KMS-11 (cell line): ENCODE results near the gene LAMA2.

Experiments used
- H2AFZ ChIP-seq: fragments of 200-600 bp; sonication (generic); 2 replicates; pipeline ENCODE4 v1.6.1; 2016; ENCODE audit warnings: antibody characterized with exemption, mixed run types, low read depth
- H3K27ac ChIP-seq: fragments of 200-600 bp; sonication (generic); 2 replicates; pipeline ENCODE4 v1.6.1; 2016; ENCODE audit warnings: mild to moderate bottlenecking, mixed run types
- H3K27me3 ChIP-seq: fragments of 200-600 bp; sonication (generic); 2 replicates; pipeline ENCODE4 v1.6.1; 2017; ENCODE audit warnings: mild to moderate bottlenecking, low read depth, mixed run types, moderate library complexity; ENCODE audit not compliant: insufficient read depth
- H3K36me3 ChIP-seq: fragments of 200-600 bp; sonication (generic); 2 replicates; pipeline ENCODE4 v1.6.1; 2017; ENCODE audit warnings: mild to moderate bottlenecking, mixed run types; ENCODE audit not compliant: insufficient read depth
- H3K4me1 ChIP-seq: fragments of 200-600 bp; sonication (generic); 2 replicates; pipeline ENCODE4 v1.6.1; 2016; ENCODE audit warnings: mild to moderate bottlenecking, low read depth, mixed run types; ENCODE audit not compliant: poor library complexity, severe bottlenecking
- H3K4me2 ChIP-seq: fragments of 200-600 bp; sonication (generic); 2 replicates; pipeline ENCODE4 v1.7.0; 2016; ENCODE audit warnings: mild to moderate bottlenecking, mixed run types
- H3K4me3 ChIP-seq: fragments of 200-600 bp; sonication (generic); IDR thresholded peaks from 2 replicates; pipeline ENCODE4 v1.6.1; 2017; ENCODE audit warnings: low read depth, low read length, mixed read lengths; ENCODE audit not compliant: insufficient read depth
- H3K79me2 ChIP-seq: fragments of 200-600 bp; sonication (generic); 2 replicates; pipeline ENCODE4 v1.6.1; 2016; ENCODE audit warnings: low read depth, mixed run types; ENCODE audit not compliant: insufficient read depth
- H3K9ac ChIP-seq: fragments of 200-600 bp; sonication (generic); 2 replicates; pipeline ENCODE4 v1.6.1; 2016; ENCODE audit warnings: mild to moderate bottlenecking, mixed run types
- H4K20me1 ChIP-seq: fragments of 200-600 bp; sonication (generic); 2 replicates; pipeline ENCODE4 v1.6.1; 2016; ENCODE audit warnings: mild to moderate bottlenecking, mixed run types; ENCODE audit not compliant: insufficient read depth
- TF ChIP-seq, protein P1 (sequence below): fragments of 200-600 bp; sonication (generic); conservative IDR thresholded peaks from 2 replicates; pipeline ENCODE4 v1.6.1; 2017; ENCODE audit warnings: low read depth, mild to moderate bottlenecking, antibody characterized with exemption, low read length, moderate library complexity, mixed read lengths

The LAMA2 gene

GRCh38 chr6:129006724-129007514 lies 124.0 kb downstream of the LAMA2 start:
- Histone ChIP-seq H3K27ac (no peak overlapping the region), H4K20me1 (no peaks in the 10 kb centered on the region), H2AFZ (no peak overlapping the region), H3K27me3 (no peaks in the 10 kb centered on the region), H3K4me1 (no peaks in the 10 kb centered on the region), H3K4me2 (no peak overlapping the region), H3K4me3 (no peak overlapping the region), H3K36me3 (no peaks in the 10 kb centered on the region), H3K9ac (no peak overlapping the region), H3K79me2 (no peaks in the 10 kb centered on the region)
- TF ChIP-seq, protein P1, sequence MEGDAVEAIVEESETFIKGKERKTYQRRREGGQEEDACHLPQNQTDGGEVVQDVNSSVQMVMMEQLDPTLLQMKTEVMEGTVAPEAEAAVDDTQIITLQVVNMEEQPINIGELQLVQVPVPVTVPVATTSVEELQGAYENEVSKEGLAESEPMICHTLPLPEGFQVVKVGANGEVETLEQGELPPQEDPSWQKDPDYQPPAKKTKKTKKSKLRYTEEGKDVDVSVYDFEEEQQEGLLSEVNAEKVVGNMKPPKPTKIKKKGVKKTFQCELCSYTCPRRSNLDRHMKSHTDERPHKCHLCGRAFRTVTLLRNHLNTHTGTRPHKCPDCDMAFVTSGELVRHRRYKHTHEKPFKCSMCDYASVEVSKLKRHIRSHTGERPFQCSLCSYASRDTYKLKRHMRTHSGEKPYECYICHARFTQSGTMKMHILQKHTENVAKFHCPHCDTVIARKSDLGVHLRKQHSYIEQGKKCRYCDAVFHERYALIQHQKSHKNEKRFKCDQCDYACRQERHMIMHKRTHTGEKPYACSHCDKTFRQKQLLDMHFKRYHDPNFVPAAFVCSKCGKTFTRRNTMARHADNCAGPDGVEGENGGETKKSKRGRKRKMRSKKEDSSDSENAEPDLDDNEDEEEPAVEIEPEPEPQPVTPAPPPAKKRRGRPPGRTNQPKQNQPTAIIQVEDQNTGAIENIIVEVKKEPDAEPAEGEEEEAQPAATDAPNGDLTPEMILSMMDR, result no peak

DNA sequence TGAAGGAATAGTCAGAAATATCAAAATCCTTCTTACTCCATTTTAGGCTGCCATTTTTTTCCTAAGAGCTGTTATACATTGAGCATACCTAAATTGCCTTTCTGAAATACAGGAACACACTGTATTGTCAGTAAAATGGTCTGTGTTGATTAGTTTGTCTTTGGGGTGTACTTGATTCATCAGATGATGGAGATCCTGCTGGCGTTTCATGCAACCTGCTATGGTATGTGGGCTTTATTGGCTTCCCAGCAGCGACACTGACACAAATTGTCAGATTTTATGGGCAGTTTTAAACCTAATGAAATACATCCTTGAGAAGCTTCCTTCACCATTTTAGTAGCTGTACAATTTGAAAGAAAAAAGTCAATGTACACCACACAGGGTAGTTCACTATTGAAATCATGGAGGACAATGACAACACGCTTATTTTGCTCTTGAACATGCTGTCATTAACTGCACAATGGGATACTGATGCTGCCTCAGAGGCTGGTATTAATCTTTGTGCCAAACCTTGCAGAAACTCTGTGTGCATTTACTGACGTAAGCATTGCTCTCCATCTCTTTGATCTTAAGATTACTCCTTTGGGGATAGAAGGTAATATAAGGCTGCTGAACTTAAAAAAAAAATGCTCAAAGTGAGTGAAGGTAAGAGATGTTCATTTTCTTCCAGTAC lies 124.9 kb downstream of the LAMA2 start:
- Histone ChIP-seq H3K36me3 (no peaks in the 10 kb centered on the region), H3K27me3 (no peaks in the 10 kb centered on the region), H3K4me1 (no peaks in the 10 kb centered on the region), H3K4me3 (no peak overlapping the region), H4K20me1 (no peaks in the 10 kb centered on the region), H3K27ac (no peak overlapping the region), H3K79me2 (no peaks in the 10 kb centered on the region), H2AFZ (no peak overlapping the region), H3K9ac (no peak overlapping the region), H3K4me2 (no peak overlapping the region)
- TF ChIP-seq, protein P1, result no peak

DNA sequence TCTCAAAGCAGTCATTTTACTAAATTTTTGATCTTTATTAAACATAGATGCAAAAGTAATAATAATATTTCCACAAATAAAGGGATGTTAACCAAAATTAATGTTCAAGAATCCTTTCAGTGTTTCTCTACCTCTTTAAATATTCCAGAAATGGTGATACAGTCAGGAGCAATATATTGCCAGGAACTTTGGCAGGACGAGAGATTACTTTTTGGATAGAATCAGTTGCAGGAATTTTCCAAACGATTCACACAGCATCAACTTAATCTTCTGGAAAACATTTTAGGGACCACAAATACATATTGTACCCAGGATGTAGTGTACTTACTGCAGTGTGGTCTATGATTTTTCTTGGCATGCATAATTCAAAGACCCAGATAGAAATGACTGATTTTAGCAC lies 125.7 kb downstream of the LAMA2 start:
- Histone ChIP-seq H3K79me2 (no peaks in the 10 kb centered on the region), H3K9ac (no peak overlapping the region), H2AFZ (no peak overlapping the region), H3K27me3 (no peaks in the 10 kb centered on the region), H3K27ac (no peak overlapping the region), H3K4me3 (no peak overlapping the region), H3K4me1 (no peaks in the 10 kb centered on the region), H4K20me1 (no peaks in the 10 kb centered on the region), H3K4me2 (no peak overlapping the region), H3K36me3 (no peaks in the 10 kb centered on the region)
- TF ChIP-seq, protein P1, result no peak

- TF ChIP-seq, protein P1, result no peak
- Histone ChIP-seq H3K4me3 (no peak overlapping the region), H3K4me2 (no peak overlapping the region), H2AFZ (no peak overlapping the region), H3K36me3 (no peaks in the 10 kb centered on the region), H3K27ac (no peak overlapping the region), H3K9ac (no peak overlapping the region), H4K20me1 (no peaks in the 10 kb centered on the region), H3K27me3 (no peaks in the 10 kb centered on the region), H3K4me1 (no peaks in the 10 kb centered on the region), H3K79me2 (no peaks in the 10 kb centered on the region)
These were observed 126.9 kb downstream of the LAMA2 start for GRCh38 chr6:129009851-129010250.
